Liver (tissue), 2 donors: ENCODE data around the gene TNN.

Experiments
- CTCF ChIP-seq: fragments of 150-350 bp; IDR thresholded peaks from 2 replicates; pipeline ENCODE4 v1.5.1; 2017; ENCODE audit warnings: improper control_type of control experiment, low read depth, low read length; ENCODE audit not compliant: missing input control
- MAX ChIP-seq: IDR thresholded peaks from 2 replicates; pipeline ENCODE4 v1.6.1; 2016; ENCODE audit warnings: antibody characterized with exemption
- donor health status: healthy.

- TF ChIP-seq CTCF (no peak), MAX (no peak)
Measured at GRCh38 chr1:175138579-175138978, 70.9 kb downstream of the TNN start.
